Small intestine (tissue), 7 donors: ENCODE measurements around the gene CAPS. TPM values are rescaled to one million over a fixed set of nuclear protein-coding genes. Genes with fewer than 3 reads are reported as not detected.

Experiments used
- DNase-seq, 2 donors: peaks; one replicate each; pipeline versions ENCODE4 v3.0.0 to v3.0.0-alpha.2; 2013
- FAIRE-seq: peaks from 2 replicates; lab custom pipeline; 2012; peaks lifted over from hg19 to GRCh38; lab: Jason Lieb, UNC
- H3K27ac ChIP-seq, 3 donors: one replicate each; pipeline ENCODE4 v1.5.1; 2013; ENCODE audit warnings: low read length in 2 of 3, mild to moderate bottlenecking in 2 of 3, control low read depth in 1 of 3, inconsistent platforms in 1 of 3, low read depth in 1 of 3, moderate library complexity in 1 of 3
- H3K27me3 ChIP-seq, 3 donors: one replicate each; pipeline ENCODE4 v1.6.1; 2013; ENCODE audit warnings: low read length in 3 of 3, inconsistent platforms in 1 of 3; ENCODE audit not compliant: control insufficient read depth in 3 of 3, insufficient read depth in 3 of 3
- H3K36me3 ChIP-seq, 3 donors: one replicate each; pipeline ENCODE4 v1.6.1; 2013; ENCODE audit warnings: low read length in 3 of 3, inconsistent platforms in 1 of 3, low read depth in 1 of 3, mild to moderate bottlenecking in 1 of 3, moderate library complexity in 1 of 3; ENCODE audit not compliant: control insufficient read depth in 3 of 3, insufficient read depth in 2 of 3
- H3K4me1 ChIP-seq, 3 donors: one replicate each; pipeline ENCODE4 v1.6.1; 2013; ENCODE audit warnings: low read length in 2 of 3, inconsistent platforms in 1 of 3, low read depth in 1 of 3, mild to moderate bottlenecking in 1 of 3, moderate library complexity in 1 of 3; ENCODE audit not compliant: control insufficient read depth in 3 of 3, insufficient read depth in 2 of 3
- H3K4me3 ChIP-seq, 3 donors: one replicate each; pipeline ENCODE4 v1.5.1; 2013; ENCODE audit warnings: low read length in 3 of 3, control low read depth in 1 of 3, inconsistent platforms in 1 of 3, low read depth in 1 of 3, mild to moderate bottlenecking in 1 of 3, moderate library complexity in 1 of 3
- H3K9me3 ChIP-seq, 2 donors: one replicate each; pipeline ENCODE4 v1.6.1; 2013; ENCODE audit warnings: low read depth in 1 of 2, low read length in 1 of 2; ENCODE audit not compliant: control insufficient read depth in 2 of 2, insufficient read depth in 1 of 2
- WGBS, 3 donors: extraction: QIAGEN DNeasy Blood & Tissue Kit; methylation state at CpG; one replicate each; pipeline ENCODE4 v1.1.7; 2013; 5-methylcytosine and 5-hydroxymethylcytosine counted together
- polyA plus RNA-seq, 4 donors: library from polyadenylated mRNA; stranded (reverse) in 3 of 4; unstranded in 1 of 4; fragments of 200-250 nt in 3 of 4; fragments of 120-200 nt in 1 of 4; gene quantifications; one replicate each; pipeline versions ENCODE4 v1.2.1 to v1.2.3, GENCODE V29; 2013
- donor health status: healthy with polysubstance abuse.
- donor health status: control.
- donor health status: control.
- donor health status: Bipolar disorder and iron deficiency.
- donor health status: healthy.

The CAPS gene
- polyA plus RNA-seq, 4 donors: 8.7 to 22.7 (median 15.4) TPM

GRCh38 chr19:5921516-5922160, 7.6 kb downstream of the CAPS start:
- WGBS, 3 donors: 85 to 96% (median 91%) methylated on average over 21 of the region's 21 CpGs
- Histone ChIP-seq H3K9me3 (no peaks in the 10 kb centered on the region), H3K27ac (no peak overlapping the region), H3K27me3 (no peaks in the 10 kb centered on the region), H3K36me3 (peaks cover 24 to 96% (median 28%) of the 10 kb centered on the region in 3 donors), H3K4me3 (no peak overlapping the region), H3K4me1 (no peaks in the 10 kb centered on the region)
- DNase-seq: no peak
- no peak for FAIRE-seq

- H3K4me1 ChIP-seq: no peaks in the 10 kb centered on the region
- WGBS, 3 donors: 93 to 94% (median 94%) methylated on average over 12 of the region's 12 CpGs
- no peak for DNase-seq
- peaks cover 24 to 96% (median 25%) of the 10 kb centered on the region in 3 donors for H3K36me3 ChIP-seq
- no peak overlapping the region for H3K4me3 ChIP-seq
- no peaks in the 10 kb centered on the region for H3K27me3 ChIP-seq
- no peaks in the 10 kb centered on the region for H3K9me3 ChIP-seq
- H3K27ac ChIP-seq: no peak overlapping the region
- no peak for FAIRE-seq
Measured at GRCh38 chr19:5922161-5922545, 8.1 kb downstream of the CAPS start.

GRCh38 chr19:5923356-5923755, 9.3 kb downstream of the CAPS start:
- peaks cover 16 to 96% (median 27%) of the 10 kb centered on the region in 3 donors for H3K36me3 ChIP-seq
- no peaks in the 10 kb centered on the region for H3K27me3 ChIP-seq
- no peaks in the 10 kb centered on the region for H3K9me3 ChIP-seq
- H3K4me1 ChIP-seq: no peaks in the 10 kb centered on the region
- FAIRE-seq (no peak), DNase-seq (no peak)
- no peak overlapping the region for H3K27ac ChIP-seq
- H3K4me3 ChIP-seq: no peak overlapping the region
- WGBS, 3 donors: 96 to 99% (median 96%) methylated on average over 16 of the region's 16 CpGs

- Histone ChIP-seq H3K4me3 (no peak overlapping the region), H3K4me1 (no peaks in the 10 kb centered on the region), H3K27me3 (no peaks in the 10 kb centered on the region), H3K27ac (peak overlapping the region in 1 of 3 donors; percentile 29), H3K9me3 (no peaks in the 10 kb centered on the region), H3K36me3 (peaks cover 13 to 95% (median 35%) of the 10 kb centered on the region in 3 donors)
- DNase-seq (peak; percentile 48 to 54), FAIRE-seq (no peak)
- WGBS, 3 donors: 61 to 76% (median 71%) methylated on average over 18 of the region's 18 CpGs
Measured at GRCh38 chr19:5925830-5926427, 11.9 kb downstream of the CAPS start.

GRCh38 chr19:5926641-5927440, 12.8 kb downstream of the CAPS start:
- no peaks in the 10 kb centered on the region for H3K27me3 ChIP-seq
- H3K9me3 ChIP-seq: no peaks in the 10 kb centered on the region
- H3K27ac ChIP-seq: peak overlapping the region in 1 of 3 donors; percentile 82
- WGBS, 3 donors: 71 to 92% (median 86%) methylated on average over 14 of the region's 14 CpGs
- FAIRE-seq (no peak), DNase-seq (no peak)
- no peak overlapping the region for H3K4me3 ChIP-seq
- H3K36me3 ChIP-seq: peaks cover 14 to 95% (median 36%) of the 10 kb centered on the region in 3 donors
- no peaks in the 10 kb centered on the region for H3K4me1 ChIP-seq

GRCh38 chr19:5927441-5927821, 13.4 kb downstream of the CAPS start:
- FAIRE-seq: no peak
- 82 to 97% (median 90%) methylated on average over 8 of the region's 8 CpGs for WGBS, 3 donors
- Histone ChIP-seq H3K27ac (peak overlapping the region in 1 of 3 donors; percentile 82), H3K4me3 (no peak overlapping the region), H3K36me3 (peaks cover 14 to 96% (median 36%) of the 10 kb centered on the region in 3 donors), H3K9me3 (no peaks in the 10 kb centered on the region), H3K4me1 (no peaks in the 10 kb centered on the region), H3K27me3 (no peaks in the 10 kb centered on the region)
- DNase-seq: no peak

- 89 to 93% (median 92%) methylated on average over 13 of the region's 13 CpGs for WGBS, 3 donors
- Histone ChIP-seq H3K4me3 (no peak overlapping the region), H3K27ac (peak overlapping the region in 1 of 3 donors; percentile 18), H3K36me3 (peaks cover 14 to 96% (median 37%) of the 10 kb centered on the region in 3 donors), H3K9me3 (no peaks in the 10 kb centered on the region), H3K27me3 (no peaks in the 10 kb centered on the region), H3K4me1 (no peaks in the 10 kb centered on the region)
- DNase-seq (no peak), FAIRE-seq (no peak)
Measured at GRCh38 chr19:5929179-5929578, 15.1 kb downstream of the CAPS start.

GRCh38 chr19:5929625-5930024, 15.6 kb downstream of the CAPS start:
- WGBS, 3 donors: 82 to 89% (median 88%) methylated on average over 14 of the region's 14 CpGs
- Histone ChIP-seq H3K27me3 (no peaks in the 10 kb centered on the region), H3K27ac (no peak overlapping the region), H3K9me3 (no peaks in the 10 kb centered on the region), H3K4me3 (no peak overlapping the region), H3K4me1 (no peaks in the 10 kb centered on the region), H3K36me3 (peaks cover 14 to 96% (median 34%) of the 10 kb centered on the region in 3 donors)
- no peak for FAIRE-seq
- DNase-seq: no peak
